Panc1 (cell line): Measurements from ENCODE around the gene ABCC8. TPM values are rescaled to one million over a fixed set of nuclear protein-coding genes. Genes with fewer than 3 reads are reported as not detected.

Experiments used
- ATAC-seq: fragments of 200-7000 bp; cut with Tn5 transposase; 2 replicates; pipeline ENCODE4 v1.9.1; 2020; ENCODE audit warnings: mild to moderate bottlenecking, moderate library complexity
- BruUV-seq: library from RNA; stranded (reverse); fragments of 400-500 nt; replicated peaks from 2 replicates; lab custom pipeline; 2021; lab: Mats Ljungman, UMichigan
- CTCF ChIA-PET: fragments of 300-600 bp; sonication (Branson Sonifier 250); formaldehyde crosslinking; loops from one replicate; lab custom pipeline; 2022; ENCODE audit warnings: antibody characterized with exemption; lab: Charles Lee
- POLR2A ChIA-PET: fragments of 300-600 bp; sonication (Branson Sonifier 250); formaldehyde crosslinking; loops from one replicate; lab custom pipeline; 2022; ENCODE audit warnings: antibody characterized with exemption; lab: Charles Lee
- DNase-seq: peaks from one replicate; pipeline ENCODE4 v3.0.0-alpha.2; 2010; ENCODE audit warnings: low read depth, low spot score
- H3K27ac ChIP-seq: 2 replicates; pipeline ENCODE4 v1.5.1; 2011; ENCODE audit warnings: mild to moderate bottlenecking, low read length, inconsistent platforms
- H3K27me3 ChIP-seq: fragments of 200-500 bp; sonication (Bioruptor generic); 2 replicates; pipeline ENCODE4 v1.6.0; 2014; ENCODE audit warnings: low read length, inconsistent platforms; ENCODE audit not compliant: control insufficient read depth, insufficient read depth
- H3K36me3 ChIP-seq: fragments of 200-500 bp; sonication (Bioruptor generic); 2 replicates; pipeline ENCODE4 v1.5.1; 2014; ENCODE audit warnings: inconsistent platforms, mild to moderate bottlenecking, low read length, moderate library complexity; ENCODE audit not compliant: control insufficient read depth, insufficient read depth
- H3K4me1 ChIP-seq: 2 replicates; pipeline ENCODE4 v1.5.1; 2011; ENCODE audit warnings: inconsistent platforms, mild to moderate bottlenecking, low read length, moderate library complexity; ENCODE audit not compliant: control insufficient read depth, insufficient read depth
- H3K4me3 ChIP-seq, 2 experiments: 2 replicates each; pipeline ENCODE4 v1.5.1; 2011 to 2012; ENCODE audit warnings: low read depth in 2 of 2, low read length in 2 of 2, mild to moderate bottlenecking in 2 of 2, inconsistent platforms in 1 of 2, moderate library complexity in 1 of 2
- H3K9me3 ChIP-seq: fragments of 200-500 bp; sonication (Bioruptor generic); 2 replicates; pipeline ENCODE4 v1.5.1; 2014; ENCODE audit warnings: low read depth, mild to moderate bottlenecking, inconsistent platforms, low read length, moderate library complexity; ENCODE audit not compliant: control insufficient read depth, insufficient read depth
- POLR2AphosphoS5 ChIP-seq: IDR thresholded peaks from 2 replicates; pipeline ENCODE4 v1.6.1; 2012; ENCODE audit warnings: mild to moderate bottlenecking, low read depth, low read length, moderate library complexity
- REST ChIP-seq, 2 experiments: IDR thresholded peaks; 2 replicates each; pipeline ENCODE4 v1.6.1; 2011 to 2012; ENCODE audit warnings: low read depth in 2 of 2, control low read depth in 1 of 2, low read length in 1 of 2, mild to moderate bottlenecking in 1 of 2, moderate library complexity in 1 of 2; ENCODE audit not compliant: insufficient read depth in 1 of 2
- SIN3A ChIP-seq: IDR thresholded peaks from 2 replicates; pipeline ENCODE4 v1.6.1; 2012; ENCODE audit warnings: low read depth, mild to moderate bottlenecking, low read length, moderate library complexity, borderline replicate concordance; ENCODE audit not compliant: insufficient read depth
- TCF7L2 ChIP-seq: IDR thresholded peaks from 2 replicates; pipeline ENCODE4 v1.6.1; 2011; ENCODE audit warnings: mild to moderate bottlenecking, low read depth, low read length, inconsistent platforms
- in situ Hi-C: cut with HindIII; loops from 2 replicates; pipeline ENCODE4 v1.10.0; 2016; ENCODE audit warnings: low sequenced_read_pairs, low pct_unique_long_range_greater_than_20kb
- intact Hi-C: fragments of 100-400 bp; cut with micrococcal nuclease; formaldehyde crosslinking; loops from one replicate; pipeline ENCODE4 v1.10.0; 2022; ENCODE audit not compliant: unreplicated experiment
- total RNA-seq: library from RNA; stranded (reverse); gene quantifications from one replicate; pipeline ENCODE4 v1.2.1, GENCODE V29; 2021; ENCODE audit not compliant: unreplicated experiment
- TF ChIP-seq, protein P1 (sequence below): fragments of 450-650 bp; IDR thresholded peaks from 2 replicates; pipeline ENCODE4 v1.5.1; 2017; ENCODE audit warnings: mild to moderate bottlenecking

Gene ABCC8
- total RNA-seq, 1 experiment from 2014 or later, result 0.18 TPM

- intact Hi-C loops (loop anchor here (10.0 kb wide), 1 partner anchor 274 kb away; no protein-coding TSS in a partner anchor), in situ Hi-C loops (no loop called here)
- POLR2A ChIA-PET, result no interaction called here
- no peaks in the 10 kb centered on the region for H3K9me3 ChIP-seq
- H3K27me3 ChIP-seq, result no peaks in the 10 kb centered on the region; the same call in 1 of the 2 replicates
- no peak for DNase-seq
- ATAC-seq, result no peak
- CTCF ChIA-PET, result interaction anchor here (1.2 kb wide), 1 partner anchor 11 kb away, joined by 3 read pairs; no protein-coding TSS in a partner anchor
- no peaks in the 10 kb centered on the region for H3K4me1 ChIP-seq
- no peak overlapping the region for H3K27ac ChIP-seq
- H3K36me3 ChIP-seq, result no peaks in the 10 kb centered on the region
- no TSS peak for BruUV-seq
- H3K4me3 ChIP-seq, result no peak overlapping the region
- no peak for TF ChIP-seq POLR2AphosphoS5
- no peak for TF ChIP-seq TCF7L2
- TF ChIP-seq, protein P1, sequence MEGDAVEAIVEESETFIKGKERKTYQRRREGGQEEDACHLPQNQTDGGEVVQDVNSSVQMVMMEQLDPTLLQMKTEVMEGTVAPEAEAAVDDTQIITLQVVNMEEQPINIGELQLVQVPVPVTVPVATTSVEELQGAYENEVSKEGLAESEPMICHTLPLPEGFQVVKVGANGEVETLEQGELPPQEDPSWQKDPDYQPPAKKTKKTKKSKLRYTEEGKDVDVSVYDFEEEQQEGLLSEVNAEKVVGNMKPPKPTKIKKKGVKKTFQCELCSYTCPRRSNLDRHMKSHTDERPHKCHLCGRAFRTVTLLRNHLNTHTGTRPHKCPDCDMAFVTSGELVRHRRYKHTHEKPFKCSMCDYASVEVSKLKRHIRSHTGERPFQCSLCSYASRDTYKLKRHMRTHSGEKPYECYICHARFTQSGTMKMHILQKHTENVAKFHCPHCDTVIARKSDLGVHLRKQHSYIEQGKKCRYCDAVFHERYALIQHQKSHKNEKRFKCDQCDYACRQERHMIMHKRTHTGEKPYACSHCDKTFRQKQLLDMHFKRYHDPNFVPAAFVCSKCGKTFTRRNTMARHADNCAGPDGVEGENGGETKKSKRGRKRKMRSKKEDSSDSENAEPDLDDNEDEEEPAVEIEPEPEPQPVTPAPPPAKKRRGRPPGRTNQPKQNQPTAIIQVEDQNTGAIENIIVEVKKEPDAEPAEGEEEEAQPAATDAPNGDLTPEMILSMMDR, result no peak
- no peak for TF ChIP-seq REST (IDR thresholded peaks at IDR 0.05; ENCODE audit: insufficient read depth in 1 of 2, low read depth in 2 of 2, low read length in 1 of 2)
- TF ChIP-seq SIN3A, result no peak
Measured at GRCh38 chr11:17508306-17508705, 31.7 kb upstream of the ABCC8 start.

DNA sequence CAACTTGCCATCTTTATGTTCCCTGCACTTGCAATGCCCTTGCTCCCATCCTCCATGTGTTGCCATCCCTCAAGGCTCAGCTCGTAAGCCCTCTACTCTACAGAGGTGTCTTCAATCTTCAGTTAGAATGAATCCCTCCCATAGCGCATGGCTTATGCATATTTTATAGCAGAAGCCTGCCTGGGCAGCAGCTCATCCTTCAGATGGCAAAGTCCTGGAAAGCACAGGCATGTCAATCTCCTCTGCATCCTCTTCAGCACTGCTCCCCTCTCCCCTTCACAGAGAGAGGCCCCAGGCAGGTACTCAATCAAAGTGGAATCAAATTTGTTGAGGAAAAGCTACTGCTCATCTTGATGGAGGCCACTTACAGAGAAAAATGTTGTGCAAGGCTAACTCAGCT, 31.1 kb upstream of the ABCC8 start:
- CTCF ChIA-PET, result interaction anchor here (1.2 kb wide), 1 partner anchor 12 kb away, joined by 3 read pairs; no protein-coding TSS in a partner anchor
- H3K27ac ChIP-seq, result no peak overlapping the region
- intact Hi-C loops, result loop anchor here (10.0 kb wide), 1 partner anchor 273 kb away; no protein-coding TSS in a partner anchor

More for the DNA sequence above, 31.1 kb upstream of the ABCC8 start:
- in situ Hi-C loops, result no loop called here
- no TSS peak for BruUV-seq
- no peaks in the 10 kb centered on the region for H3K9me3 ChIP-seq
- ATAC-seq (no peak), DNase-seq (no peak)
- no peaks in the 10 kb centered on the region for H3K4me1 ChIP-seq
- H3K27me3 ChIP-seq, result no peaks in the 10 kb centered on the region; the same call in 1 of the 2 replicates
- no peak for TF ChIP-seq SIN3A
- TF ChIP-seq TCF7L2, result no peak
- TF ChIP-seq REST (IDR thresholded peaks at IDR 0.05; ENCODE audit: insufficient read depth in 1 of 2, low read depth in 2 of 2, low read length in 1 of 2), result no peak
- TF ChIP-seq POLR2AphosphoS5, result no peak
- TF ChIP-seq, protein P1, result no peak
- no peak overlapping the region for H3K4me3 ChIP-seq
- POLR2A ChIA-PET, result no interaction called here
- no peaks in the 10 kb centered on the region for H3K36me3 ChIP-seq
